HL-60 (cell line): ENCODE data around the gene DDAH1.

Source experiments
- DNase-seq, 2 experiments: peaks; one replicate each; pipeline ENCODE4 v3.0.0-alpha.2; 2010 to 2020; ENCODE audit warnings: low read depth in 1 of 2, low spot score in 1 of 2
- H3K27ac ChIP-seq: fragments of 250-450 bp; sonication (Bioruptor Pico); replicated peaks from 2 replicates; pipeline ENCODE4 v1.5.1; 2020; ENCODE audit warnings: mild to moderate bottlenecking, moderate library complexity
- H3K27me3 ChIP-seq: fragments of 250-450 bp; sonication (Bioruptor Pico); 2 replicates; pipeline ENCODE4 v1.5.1; 2021; ENCODE audit warnings: mild to moderate bottlenecking, moderate library complexity; ENCODE audit not compliant: insufficient read depth, poor library complexity, severe bottlenecking
- H3K4me3 ChIP-seq: replicated peaks from 2 replicates; pipeline ENCODE4 v1.5.1; 2011; ENCODE audit warnings: mild to moderate bottlenecking, control low read depth, low read length; ENCODE audit not compliant: insufficient read depth
- GABPA ChIP-seq: IDR thresholded peaks from 2 replicates; pipeline ENCODE4 v1.6.1; 2012; ENCODE audit warnings: low read depth
- POLR2AphosphoS5 ChIP-seq: IDR thresholded peaks from 2 replicates; pipeline ENCODE4 v1.6.1; 2012; ENCODE audit warnings: low read depth
- SPI1 ChIP-seq: IDR thresholded peaks from 2 replicates; pipeline ENCODE4 v1.6.1; 2012; ENCODE audit warnings: low read depth, mild to moderate bottlenecking, borderline replicate concordance
- TF ChIP-seq, protein P1 (sequence below): IDR thresholded peaks from 2 replicates; pipeline ENCODE4 v1.6.1; 2012; ENCODE audit warnings: low read depth; ENCODE audit not compliant: insufficient replicate concordance
- TF ChIP-seq, protein P2 (sequence below): IDR thresholded peaks from one replicate; pipeline ENCODE4 v1.5.1; 2011; ENCODE audit warnings: low read length, control low read depth, inconsistent platforms; ENCODE audit not compliant: insufficient read depth

Gene DDAH1

GRCh38 chr1:85496941-85497582, 32.1 kb upstream of the DDAH1 start:
- Histone ChIP-seq H3K4me3 (no peak overlapping the region), H3K27ac (no peak overlapping the region), H3K27me3 (no peaks in the 10 kb centered on the region)
- TF ChIP-seq SPI1 (no peak), POLR2AphosphoS5 (no peak), GABPA (no peak)
- TF ChIP-seq, protein P1, sequence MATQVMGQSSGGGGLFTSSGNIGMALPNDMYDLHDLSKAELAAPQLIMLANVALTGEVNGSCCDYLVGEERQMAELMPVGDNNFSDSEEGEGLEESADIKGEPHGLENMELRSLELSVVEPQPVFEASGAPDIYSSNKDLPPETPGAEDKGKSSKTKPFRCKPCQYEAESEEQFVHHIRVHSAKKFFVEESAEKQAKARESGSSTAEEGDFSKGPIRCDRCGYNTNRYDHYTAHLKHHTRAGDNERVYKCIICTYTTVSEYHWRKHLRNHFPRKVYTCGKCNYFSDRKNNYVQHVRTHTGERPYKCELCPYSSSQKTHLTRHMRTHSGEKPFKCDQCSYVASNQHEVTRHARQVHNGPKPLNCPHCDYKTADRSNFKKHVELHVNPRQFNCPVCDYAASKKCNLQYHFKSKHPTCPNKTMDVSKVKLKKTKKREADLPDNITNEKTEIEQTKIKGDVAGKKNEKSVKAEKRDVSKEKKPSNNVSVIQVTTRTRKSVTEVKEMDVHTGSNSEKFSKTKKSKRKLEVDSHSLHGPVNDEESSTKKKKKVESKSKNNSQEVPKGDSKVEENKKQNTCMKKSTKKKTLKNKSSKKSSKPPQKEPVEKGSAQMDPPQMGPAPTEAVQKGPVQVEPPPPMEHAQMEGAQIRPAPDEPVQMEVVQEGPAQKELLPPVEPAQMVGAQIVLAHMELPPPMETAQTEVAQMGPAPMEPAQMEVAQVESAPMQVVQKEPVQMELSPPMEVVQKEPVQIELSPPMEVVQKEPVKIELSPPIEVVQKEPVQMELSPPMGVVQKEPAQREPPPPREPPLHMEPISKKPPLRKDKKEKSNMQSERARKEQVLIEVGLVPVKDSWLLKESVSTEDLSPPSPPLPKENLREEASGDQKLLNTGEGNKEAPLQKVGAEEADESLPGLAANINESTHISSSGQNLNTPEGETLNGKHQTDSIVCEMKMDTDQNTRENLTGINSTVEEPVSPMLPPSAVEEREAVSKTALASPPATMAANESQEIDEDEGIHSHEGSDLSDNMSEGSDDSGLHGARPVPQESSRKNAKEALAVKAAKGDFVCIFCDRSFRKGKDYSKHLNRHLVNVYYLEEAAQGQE: no peak
- TF ChIP-seq, protein P2, sequence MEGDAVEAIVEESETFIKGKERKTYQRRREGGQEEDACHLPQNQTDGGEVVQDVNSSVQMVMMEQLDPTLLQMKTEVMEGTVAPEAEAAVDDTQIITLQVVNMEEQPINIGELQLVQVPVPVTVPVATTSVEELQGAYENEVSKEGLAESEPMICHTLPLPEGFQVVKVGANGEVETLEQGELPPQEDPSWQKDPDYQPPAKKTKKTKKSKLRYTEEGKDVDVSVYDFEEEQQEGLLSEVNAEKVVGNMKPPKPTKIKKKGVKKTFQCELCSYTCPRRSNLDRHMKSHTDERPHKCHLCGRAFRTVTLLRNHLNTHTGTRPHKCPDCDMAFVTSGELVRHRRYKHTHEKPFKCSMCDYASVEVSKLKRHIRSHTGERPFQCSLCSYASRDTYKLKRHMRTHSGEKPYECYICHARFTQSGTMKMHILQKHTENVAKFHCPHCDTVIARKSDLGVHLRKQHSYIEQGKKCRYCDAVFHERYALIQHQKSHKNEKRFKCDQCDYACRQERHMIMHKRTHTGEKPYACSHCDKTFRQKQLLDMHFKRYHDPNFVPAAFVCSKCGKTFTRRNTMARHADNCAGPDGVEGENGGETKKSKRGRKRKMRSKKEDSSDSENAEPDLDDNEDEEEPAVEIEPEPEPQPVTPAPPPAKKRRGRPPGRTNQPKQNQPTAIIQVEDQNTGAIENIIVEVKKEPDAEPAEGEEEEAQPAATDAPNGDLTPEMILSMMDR: no peak
- no peak for DNase-seq

GRCh38 chr1:85495556-85495955, 30.6 kb upstream of the DDAH1 start:
- Histone ChIP-seq H3K27ac (no peak overlapping the region), H3K27me3 (no peaks in the 10 kb centered on the region), H3K4me3 (no peak overlapping the region)
- no peak for DNase-seq
- TF ChIP-seq SPI1 (no peak), GABPA (no peak), POLR2AphosphoS5 (no peak)
- TF ChIP-seq, protein P2: no peak
- TF ChIP-seq, protein P1: no peak

DNA sequence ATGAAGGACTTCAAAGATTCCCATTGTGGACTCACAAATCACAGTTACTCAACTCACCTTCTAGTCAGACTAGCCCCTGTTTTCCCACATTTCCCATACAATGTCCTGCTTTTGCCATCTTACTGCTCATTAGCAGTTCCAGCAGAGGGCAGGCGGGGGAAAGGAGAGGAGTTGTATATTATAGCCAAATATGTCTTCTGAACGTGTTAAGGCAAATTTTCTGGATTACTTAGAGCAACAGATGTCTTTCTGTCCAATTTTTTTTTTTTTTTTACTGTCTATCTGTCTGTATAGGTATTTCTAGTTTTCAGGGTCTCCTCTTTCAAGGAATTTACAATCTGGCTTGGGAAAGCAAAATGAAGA, 29.9 kb upstream of the DDAH1 start:
- DNase-seq: no peak
- no peak overlapping the region for H3K4me3 ChIP-seq
- H3K27ac ChIP-seq: no peak overlapping the region
- H3K27me3 ChIP-seq: peaks cover 2% of the 10 kb centered on the region
- TF ChIP-seq POLR2AphosphoS5 (no peak), GABPA (no peak), SPI1 (no peak)
- TF ChIP-seq, protein P1: no peak
- TF ChIP-seq, protein P2: no peak
